ENCODE results near the gene C8B.

C8B gene

GRCh38 chr1:56927986-56928385 lies 37.8 kb downstream of the C8B start:
- DNase-seq, result no peak

GRCh38 chr1:56927171-56927570 lies 38.6 kb downstream of the C8B start:
- DNase-seq, result no peak

- DNase-seq, result no peak
These were observed 40.6 kb downstream of the C8B start for GRCh38 chr1:56925193-56925592.

GRCh38 chr1:56924116-56924515 lies 41.7 kb downstream of the C8B start:
- no peak for DNase-seq

GRCh38 chr1:56923201-56923600 lies 42.6 kb downstream of the C8B start:
- DNase-seq, result no peak

GRCh38 chr1:56922507-56922906 lies 43.3 kb downstream of the C8B start:
- DNase-seq, result no peak

- no peak for DNase-seq
These were observed 43.7 kb downstream of the C8B start for GRCh38 chr1:56922070-56922469.

- DNase-seq, result no peak
These were observed 44.3 kb downstream of the C8B start for GRCh38 chr1:56921479-56921878.

GRCh38 chr1:56920591-56921001 lies 45.2 kb downstream of the C8B start:
- DNase-seq, result no peak

- peak; percentile 17 for DNase-seq
These were observed 48.5 kb downstream of the C8B start for GRCh38 chr1:56917356-56917755.

- no peak for DNase-seq
These were observed 49.2 kb downstream of the C8B start for GRCh38 chr1:56916630-56917029.

GRCh38 chr1:56915960-56916359 lies 49.9 kb downstream of the C8B start:
- peak; percentile 10 for DNase-seq

- no peak for DNase-seq
These were observed 53.5 kb downstream of the C8B start for GRCh38 chr1:56912325-56912724.

GRCh38 chr1:56911098-56911938 lies 54.5 kb downstream of the C8B start:
- no peak for DNase-seq

- DNase-seq, result no peak
These were observed 55.3 kb downstream of the C8B start for GRCh38 chr1:56910441-56910985.

GRCh38 chr1:56908619-56909221 lies 57.1 kb downstream of the C8B start:
- no peak for DNase-seq

- DNase-seq, result no peak
These were observed 60.1 kb downstream of the C8B start for GRCh38 chr1:56905667-56906066.

- no peak for DNase-seq
These were observed 61.0 kb downstream of the C8B start for GRCh38 chr1:56904663-56905397.

- no peak for DNase-seq
These were observed 62.0 kb downstream of the C8B start for GRCh38 chr1:56903778-56904177.

GRCh38 chr1:56901716-56902115 lies 64.1 kb downstream of the C8B start:
- DNase-seq, result no peak

GRCh38 chr1:56898879-56899278 lies 66.9 kb downstream of the C8B start:
- no peak for DNase-seq

- no peak for DNase-seq
These were observed 67.8 kb downstream of the C8B start for GRCh38 chr1:56898005-56898373.

GRCh38 chr1:56897150-56898004 lies 68.4 kb downstream of the C8B start:
- no peak for DNase-seq

All from NCI-H2171 (cell line).